ENCODE results near the gene PAQR4.
A peak's percentile ranks its signal among the peaks of the same experiment; 100 is the strongest.

Gene PAQR4

GRCh38 chr16:3010510-3010909 lies 41.4 kb downstream of the PAQR4 start:
- TF ChIP-seq MAX (IDR thresholded peaks at IDR 0.05) (no peak), REST (IDR thresholded peaks at IDR 0.05; ENCODE audit: low read depth) (no peak), EGR1 (IDR thresholded peaks at IDR 0.05) (no peak), YY1 (IDR thresholded peaks at IDR 0.05; ENCODE audit: low read depth) (no peak), CREB1 (IDR thresholded peaks at IDR 0.05; ENCODE audit: low read depth) (no peak), EP300 (IDR thresholded peaks at IDR 0.05; ENCODE audit: borderline replicate concordance) (no peak), TAF1 (IDR thresholded peaks at IDR 0.05; ENCODE audit: low read depth) (no peak), CEBPB (IDR thresholded peaks at IDR 0.05) (no peak), RAD21 (IDR thresholded peaks at IDR 0.05; ENCODE audit: low read depth) (no peak), FOXM1 (IDR thresholded peaks at IDR 0.05; ENCODE audit: borderline replicate concordance, low read depth) (no peak), TCF12 (IDR thresholded peaks at IDR 0.05; ENCODE audit: low read depth) (no peak), TEAD4 (IDR thresholded peaks at IDR 0.05) (no peak), NFIC (IDR thresholded peaks at IDR 0.05) (no peak), ZBTB7A (IDR thresholded peaks at IDR 0.05; ENCODE audit: low read depth) (no peak)

DNA sequence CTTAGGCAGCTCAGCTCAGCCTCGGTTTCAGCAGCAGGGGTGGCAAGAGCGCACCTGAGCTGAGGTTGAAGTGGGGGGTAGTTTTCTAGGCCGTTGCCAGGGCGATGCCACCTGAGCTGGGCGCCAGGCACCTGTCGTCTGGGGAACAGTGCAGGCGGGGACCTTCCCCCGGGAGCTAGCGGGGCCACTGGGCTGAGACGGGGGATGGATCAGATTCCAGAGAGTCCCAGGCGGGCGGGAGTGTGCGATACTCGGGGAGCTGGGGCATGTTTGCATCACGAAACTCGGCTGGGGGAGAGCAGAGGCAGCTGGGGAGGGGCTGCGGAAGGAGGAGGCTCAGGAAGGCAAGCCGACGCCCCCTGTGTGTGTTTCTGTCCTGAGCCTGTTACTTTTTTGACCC lies 43.1 kb downstream of the PAQR4 start:
- TF ChIP-seq, protein P1, sequence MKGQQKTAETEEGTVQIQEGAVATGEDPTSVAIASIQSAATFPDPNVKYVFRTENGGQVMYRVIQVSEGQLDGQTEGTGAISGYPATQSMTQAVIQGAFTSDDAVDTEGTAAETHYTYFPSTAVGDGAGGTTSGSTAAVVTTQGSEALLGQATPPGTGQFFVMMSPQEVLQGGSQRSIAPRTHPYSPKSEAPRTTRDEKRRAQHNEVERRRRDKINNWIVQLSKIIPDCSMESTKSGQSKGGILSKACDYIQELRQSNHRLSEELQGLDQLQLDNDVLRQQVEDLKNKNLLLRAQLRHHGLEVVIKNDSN (IDR thresholded peaks at IDR 0.05) = no peak
- TF ChIP-seq TEAD4 (IDR thresholded peaks at IDR 0.05) = 0 out of 2 replicates have a peak, but pooled peaks have one; percentile 34
- TF ChIP-seq YY1 (IDR thresholded peaks at IDR 0.05; ENCODE audit: low read depth) = no peak
- TF ChIP-seq TAF1 (IDR thresholded peaks at IDR 0.05; ENCODE audit: low read depth) = no peak
- peak; percentile 7; the same call in 1 of the 2 replicates for TF ChIP-seq RAD21 (IDR thresholded peaks at IDR 0.05; ENCODE audit: low read depth)
- TF ChIP-seq MAX (IDR thresholded peaks at IDR 0.05) = no peak
- TF ChIP-seq TCF12 (IDR thresholded peaks at IDR 0.05; ENCODE audit: low read depth) = no peak
- no peak for TF ChIP-seq CREB1 (IDR thresholded peaks at IDR 0.05; ENCODE audit: low read depth)
- no peak for TF ChIP-seq EGR1 (IDR thresholded peaks at IDR 0.05)
- TF ChIP-seq CEBPB (IDR thresholded peaks at IDR 0.05) = no peak
- TF ChIP-seq NFIC (IDR thresholded peaks at IDR 0.05) = no peak; the same call in 1 of the 2 replicates
- no peak for TF ChIP-seq REST (IDR thresholded peaks at IDR 0.05; ENCODE audit: low read depth)
- no peak for TF ChIP-seq ZBTB7A (IDR thresholded peaks at IDR 0.05; ENCODE audit: low read depth)
- TF ChIP-seq EP300 (IDR thresholded peaks at IDR 0.05; ENCODE audit: borderline replicate concordance) = 0 out of 2 replicates have a peak, but pooled peaks have one; percentile 24

DNA sequence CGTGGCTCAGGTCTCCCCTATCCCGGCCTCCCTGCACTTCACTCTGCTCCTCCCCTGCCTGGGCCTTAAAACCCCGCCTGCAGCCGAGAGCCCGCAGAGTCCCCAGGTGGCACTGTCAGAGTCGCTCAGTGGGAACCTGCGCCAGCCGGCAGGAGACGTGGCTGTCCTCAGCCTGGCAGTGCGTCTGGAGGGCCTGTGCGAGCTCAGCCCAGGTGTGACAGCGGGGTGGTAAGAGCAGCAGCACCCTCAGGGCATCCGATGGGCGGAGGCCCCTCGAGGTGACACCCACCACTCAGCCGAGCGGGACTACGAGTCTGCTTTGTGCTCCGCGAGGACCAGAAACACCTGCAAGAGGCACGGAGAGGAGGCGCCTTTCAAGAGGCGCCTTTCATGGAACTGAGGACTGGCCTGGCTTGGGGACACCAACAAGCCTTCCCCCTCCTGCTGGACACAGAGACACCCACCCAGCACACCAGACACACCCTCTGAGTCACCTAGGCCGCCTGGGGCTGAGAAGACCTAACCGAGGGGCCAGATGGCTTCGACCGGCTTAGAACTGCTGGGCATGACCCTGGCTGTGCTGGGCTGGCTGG lies 43.8 kb downstream of the PAQR4 start, which contains the start of gene CLDN9:
TSS of gene CLDN9 (plus strand) at position 96 of the 593 bp plus-strand sequence. CDS start at position 536, 440 bp downstream.
- TF ChIP-seq ZBTB7A (IDR thresholded peaks at IDR 0.05; ENCODE audit: low read depth) = no peak
- 0 out of 2 replicates have a peak, but pooled peaks have one; percentile 32 for TF ChIP-seq TCF12 (IDR thresholded peaks at IDR 0.05; ENCODE audit: low read depth)
- no peak; the same call in 1 of the 2 replicates for TF ChIP-seq TAF1 (IDR thresholded peaks at IDR 0.05; ENCODE audit: low read depth)
- peak; percentile 13; the same call in 1 of the 2 replicates for TF ChIP-seq TEAD4 (IDR thresholded peaks at IDR 0.05)
- TF ChIP-seq FOXM1 (IDR thresholded peaks at IDR 0.05; ENCODE audit: borderline replicate concordance, low read depth) = no peak
- TF ChIP-seq RAD21 (IDR thresholded peaks at IDR 0.05; ENCODE audit: low read depth) = peak; percentile 4; the same call in 1 of the 2 replicates
- TF ChIP-seq CREB1 (IDR thresholded peaks at IDR 0.05; ENCODE audit: low read depth) = no peak

DNA sequence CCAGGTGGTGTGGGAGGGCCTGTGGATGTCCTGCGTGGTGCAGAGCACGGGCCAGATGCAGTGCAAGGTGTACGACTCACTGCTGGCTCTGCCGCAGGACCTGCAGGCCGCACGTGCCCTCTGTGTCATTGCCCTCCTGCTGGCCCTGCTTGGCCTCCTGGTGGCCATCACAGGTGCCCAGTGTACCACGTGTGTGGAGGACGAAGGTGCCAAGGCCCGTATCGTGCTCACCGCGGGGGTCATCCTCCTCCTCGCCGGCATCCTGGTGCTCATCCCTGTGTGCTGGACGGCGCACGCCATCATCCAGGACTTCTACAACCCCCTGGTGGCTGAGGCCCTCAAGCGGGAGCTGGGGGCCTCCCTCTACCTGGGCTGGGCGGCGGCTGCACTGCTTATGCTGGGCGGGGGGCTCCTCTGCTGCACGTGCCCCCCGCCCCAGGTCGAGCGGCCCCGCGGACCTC lies 44.4 kb downstream of the PAQR4 start:
- no peak for TF ChIP-seq CREB1 (IDR thresholded peaks at IDR 0.05; ENCODE audit: low read depth)
- no peak for TF ChIP-seq FOXM1 (IDR thresholded peaks at IDR 0.05; ENCODE audit: borderline replicate concordance, low read depth)
- TF ChIP-seq EP300 (IDR thresholded peaks at IDR 0.05; ENCODE audit: borderline replicate concordance) = no peak
- no peak for TF ChIP-seq TEAD4 (IDR thresholded peaks at IDR 0.05)
- no peak for TF ChIP-seq TCF12 (IDR thresholded peaks at IDR 0.05; ENCODE audit: low read depth)
- TF ChIP-seq, protein P1 (IDR thresholded peaks at IDR 0.05) = peak; percentile 62
- no peak for TF ChIP-seq EGR1 (IDR thresholded peaks at IDR 0.05)
- TF ChIP-seq MAX (IDR thresholded peaks at IDR 0.05) = peak; percentile 80

DNA sequence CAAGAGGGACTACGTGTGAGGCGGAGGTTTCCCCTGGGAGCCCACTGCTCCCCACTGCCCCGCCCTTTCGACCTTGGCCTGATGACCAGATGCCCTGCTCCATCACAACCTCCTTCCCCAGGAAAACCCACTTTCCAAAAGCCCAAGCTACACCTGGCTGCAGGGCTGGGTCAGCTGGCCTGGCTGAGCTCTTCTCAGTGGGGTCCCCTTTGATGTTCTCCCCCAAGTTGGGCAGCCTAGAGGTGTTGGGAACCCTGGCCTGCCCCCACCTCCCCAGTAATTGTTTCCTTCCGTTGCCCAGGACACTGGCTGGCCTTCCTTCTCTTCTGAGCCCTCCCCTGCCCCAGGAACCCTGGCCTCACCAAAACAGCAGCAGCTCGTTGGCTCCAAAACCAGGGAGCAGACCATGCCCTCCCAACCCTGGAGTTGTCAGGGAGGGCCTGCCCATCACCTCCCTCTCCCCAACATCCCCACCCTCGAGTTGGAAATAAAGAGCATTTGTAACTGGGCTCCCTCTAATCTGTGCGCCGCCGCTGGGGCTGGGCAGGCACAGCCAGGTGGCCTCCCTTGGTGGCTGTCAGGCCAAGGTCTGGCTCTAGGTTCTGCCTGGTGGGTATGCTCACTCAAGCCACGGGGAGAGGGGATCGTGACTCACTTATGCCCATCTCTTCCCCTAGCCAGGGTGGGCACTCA lies 45.0 kb downstream of the PAQR4 start:
- TF ChIP-seq, protein P1 (IDR thresholded peaks at IDR 0.05) = no peak
- no peak for TF ChIP-seq EP300 (IDR thresholded peaks at IDR 0.05; ENCODE audit: borderline replicate concordance)
- TF ChIP-seq NFIC (IDR thresholded peaks at IDR 0.05) = no peak
- TF ChIP-seq ZBTB7A (IDR thresholded peaks at IDR 0.05; ENCODE audit: low read depth) = no peak; the same call in 1 of the 2 replicates
- no peak for TF ChIP-seq RAD21 (IDR thresholded peaks at IDR 0.05; ENCODE audit: low read depth)
- TF ChIP-seq YY1 (IDR thresholded peaks at IDR 0.05; ENCODE audit: low read depth) = no peak
- TF ChIP-seq TEAD4 (IDR thresholded peaks at IDR 0.05) = no peak
- no peak for TF ChIP-seq TAF1 (IDR thresholded peaks at IDR 0.05; ENCODE audit: low read depth)
- TF ChIP-seq REST (IDR thresholded peaks at IDR 0.05; ENCODE audit: low read depth) = no peak
- no peak for TF ChIP-seq EGR1 (IDR thresholded peaks at IDR 0.05)
- no peak for TF ChIP-seq MAX (IDR thresholded peaks at IDR 0.05)
- no peak for TF ChIP-seq TCF12 (IDR thresholded peaks at IDR 0.05; ENCODE audit: low read depth)
- TF ChIP-seq FOXM1 (IDR thresholded peaks at IDR 0.05; ENCODE audit: borderline replicate concordance, low read depth) = no peak
- TF ChIP-seq CEBPB (IDR thresholded peaks at IDR 0.05) = no peak
- no peak for TF ChIP-seq CREB1 (IDR thresholded peaks at IDR 0.05; ENCODE audit: low read depth)
